Keratinocyte (primary cell): ENCODE measurements around the gene NID2. TPM values are rescaled to one million over a fixed set of nuclear protein-coding genes. Genes with fewer than 3 reads are reported as not detected.

Experiments
- DNase-seq: peaks from one replicate; pipeline ENCODE4 v3.0.0-alpha.2; 2011; ENCODE audit warnings: low read depth, missing footprints, low spot score
- FAIRE-seq: peaks from 2 replicates; lab custom pipeline; 2011; peaks lifted over from hg19 to GRCh38; lab: Jason Lieb, UNC
- H2AFZ ChIP-seq: 2 replicates; pipeline ENCODE4 v1.6.0; 2012; ENCODE audit warnings: low read length, control low read depth, inconsistent platforms; ENCODE audit not compliant: control insufficient read depth
- H3K27ac ChIP-seq: 2 replicates; pipeline ENCODE4 v1.5.1; 2011; ENCODE audit warnings: low read length; ENCODE audit not compliant: control insufficient read depth, insufficient read depth
- H3K27me3 ChIP-seq: 3 replicates; pipeline ENCODE4 v1.6.0; 2011; ENCODE audit warnings: low read length; ENCODE audit not compliant: control insufficient read depth, insufficient read depth; ENCODE audit errors: extremely low read depth
- H3K36me3 ChIP-seq, 2 experiments: 2 replicates in 1 of 2; 3 replicates in 1 of 2; pipeline ENCODE4 v1.5.1; 2011; ENCODE audit warnings: low read length in 2 of 2, mild to moderate bottlenecking in 1 of 2; ENCODE audit not compliant: control insufficient read depth in 2 of 2, insufficient read depth in 2 of 2; ENCODE audit errors: extremely low read depth in 1 of 2
- H3K4me1 ChIP-seq: 3 replicates; pipeline ENCODE4 v1.5.1; 2011; ENCODE audit warnings: low read length; ENCODE audit not compliant: control insufficient read depth, insufficient read depth; ENCODE audit errors: extremely low read depth
- H3K4me2 ChIP-seq: 3 replicates; pipeline ENCODE4 v1.6.0; 2011; ENCODE audit warnings: low read depth, low read length; ENCODE audit not compliant: control insufficient read depth, insufficient read depth; ENCODE audit errors: extremely low read depth
- H3K4me3 ChIP-seq, 3 experiments: fragments of 200-600 bp in 1 of 3; sonication (generic) in 1 of 3; 2 replicates in 2 of 3; 3 replicates in 1 of 3; pipeline ENCODE4 v1.5.1; 2011 to 2016; ENCODE audit warnings: low read length in 3 of 3, mild to moderate bottlenecking in 3 of 3, control low read depth in 2 of 3, inconsistent platforms in 1 of 3, low read depth in 1 of 3, mixed read lengths in 1 of 3, mixed run types in 1 of 3, moderate library complexity in 1 of 3; ENCODE audit not compliant: control insufficient read depth in 2 of 3, insufficient read depth in 2 of 3; ENCODE audit errors: extremely low read depth in 1 of 3
- H3K79me2 ChIP-seq: 2 replicates; pipeline ENCODE4 v1.6.0; 2012; ENCODE audit warnings: low read length; ENCODE audit not compliant: control insufficient read depth, insufficient read depth
- H3K9ac ChIP-seq: 3 replicates; pipeline ENCODE4 v1.6.0; 2011; ENCODE audit warnings: low read length; ENCODE audit not compliant: control insufficient read depth, insufficient read depth; ENCODE audit errors: extremely low read depth
- H3K9me1 ChIP-seq: 3 replicates; pipeline ENCODE4 v1.6.0; 2011; ENCODE audit warnings: low read length; ENCODE audit not compliant: control insufficient read depth, insufficient read depth; ENCODE audit errors: extremely low read depth
- H3K9me3 ChIP-seq: 2 replicates; pipeline ENCODE4 v1.5.1; 2012; ENCODE audit warnings: low read depth, low read length; ENCODE audit not compliant: control insufficient read depth
- H4K20me1 ChIP-seq: 3 replicates; pipeline ENCODE4 v1.6.0; 2011; ENCODE audit warnings: low read length; ENCODE audit not compliant: control insufficient read depth, insufficient read depth; ENCODE audit errors: extremely low read depth
- CTCF ChIP-seq, 3 experiments: IDR thresholded peaks in 1 of 3; conservative IDR thresholded peaks in 1 of 3; optimal IDR thresholded peaks in 1 of 3; 2 replicates in 2 of 3; 3 replicates in 1 of 3; pipeline versions ENCODE3 to v1.5.1; 2011; ENCODE audit warnings: low read length in 3 of 3, mild to moderate bottlenecking in 3 of 3, moderate library complexity in 2 of 3, control low read depth in 1 of 3, inconsistent platforms in 1 of 3; ENCODE audit not compliant: insufficient read depth in 2 of 3; ENCODE audit errors: extremely low read depth in 1 of 3
- EZH2 ChIP-seq: IDR thresholded peaks from one replicate; pipeline ENCODE4 v1.6.1; 2012; ENCODE audit warnings: inconsistent platforms, mild to moderate bottlenecking, low read length, moderate library complexity
- dilution Hi-C: fragments of 300-500 bp; cut with MboI; formaldehyde crosslinking; loops from one replicate; pipeline ENCODE4 v1.7.0; 2020; ENCODE audit warnings: low sequenced_read_pairs; ENCODE audit not compliant: extremely low pct_ligation_motif_present
- polyA plus RNA-seq, 5 experiments: library from polyadenylated mRNA; depleted of rRNA in 3 of 5; stranded (reverse) in 3 of 5; stranded (forward) in 1 of 5; unstranded in 1 of 5; fragments of >200 nt; gene quantifications; 1 replicate in 1 of 5; 2 replicates in 3 of 5; 3 replicates in 1 of 5; pipeline versions ENCODE4 v1.2.1 to v1.2.3, GENCODE V29; 2011 to 2012; ENCODE audit warnings: missing spikeins in 2 of 5, low read depth in 1 of 5, low replicate concordance in 1 of 5

Gene NID2
- polyA plus RNA-seq, 1 donor (not counting 4 experiments of a cell fraction or from before 2014, with no cell fraction given): 1.7 TPM

GRCh38 chr14:52020161-52020714, 48.6 kb downstream of the NID2 start:
- TF ChIP-seq EZH2: no peak
- no peak for TF ChIP-seq CTCF (optimal IDR thresholded peaks at IDR 0.05 in 1 of 3, IDR thresholded peaks at IDR 0.05 in 1 of 3, conservative IDR thresholded peaks at IDR 0.05 in 1 of 3; ENCODE audit: extremely low read depth in 1 of 3, insufficient read depth in 2 of 3, low read length in 3 of 3)
- H3K4me3 ChIP-seq: no peak overlapping the region
- no peaks in the 10 kb centered on the region for H4K20me1 ChIP-seq
- no peaks in the 10 kb centered on the region for H3K79me2 ChIP-seq
- H3K4me2 ChIP-seq: no peak overlapping the region
- dilution Hi-C loops: no loop called here
- H3K9me1 ChIP-seq: no peaks in the 10 kb centered on the region
- H3K9me3 ChIP-seq: no peaks in the 10 kb centered on the region
- no peak overlapping the region for H3K9ac ChIP-seq
- no peaks in the 10 kb centered on the region for H3K36me3 ChIP-seq
- no peak overlapping the region for H2AFZ ChIP-seq
- no peak overlapping the region for H3K27ac ChIP-seq
- peaks cover 3% of the 10 kb centered on the region for H3K4me1 ChIP-seq
- DNase-seq (no peak), FAIRE-seq (no peak)
- H3K27me3 ChIP-seq: no peaks in the 10 kb centered on the region

GRCh38 chr14:52018970-52019369, 49.9 kb downstream of the NID2 start:
- H3K36me3 ChIP-seq: no peaks in the 10 kb centered on the region
- no peaks in the 10 kb centered on the region for H3K79me2 ChIP-seq
- no peaks in the 10 kb centered on the region for H3K9me1 ChIP-seq
- FAIRE-seq (no peak), DNase-seq (no peak)
- no peaks in the 10 kb centered on the region for H3K9me3 ChIP-seq
- H3K27ac ChIP-seq: no peak overlapping the region
- H4K20me1 ChIP-seq: no peaks in the 10 kb centered on the region
- no peaks in the 10 kb centered on the region for H3K27me3 ChIP-seq
- no peak overlapping the region for H2AFZ ChIP-seq
- no peak for TF ChIP-seq CTCF (optimal IDR thresholded peaks at IDR 0.05 in 1 of 3, IDR thresholded peaks at IDR 0.05 in 1 of 3, conservative IDR thresholded peaks at IDR 0.05 in 1 of 3; ENCODE audit: extremely low read depth in 1 of 3, insufficient read depth in 2 of 3, low read length in 3 of 3)
- no peak for TF ChIP-seq EZH2
- H3K4me1 ChIP-seq: peaks cover 2% of the 10 kb centered on the region
- no peak overlapping the region for H3K4me3 ChIP-seq
- H3K9ac ChIP-seq: no peak overlapping the region
- dilution Hi-C loops: no loop called here
- no peak overlapping the region for H3K4me2 ChIP-seq
